Gastrocnemius medialis (tissue), 4 donors: ENCODE data around the gene UCN3. TPM values are rescaled to one million over a fixed set of nuclear protein-coding genes. Genes with fewer than 3 reads are reported as not detected.

ENCODE experiments used
- ATAC-seq, 2 donors: fragments of 150-250 bp; one replicate each; pipeline ENCODE4 v1.9.1; 2016
- DNase-seq, 2 donors: peaks; one replicate each; pipeline ENCODE4 v3.0.0-alpha.2; 2019
- H3K27ac ChIP-seq, 4 donors: fragments of 200-600 bp; sonication (generic); 1 replicate in 1 of 4; 2 replicates in 3 of 4; pipeline ENCODE4 v1.5.1; 2016 to 2018; ENCODE audit warnings: mild to moderate bottlenecking in 2 of 4, moderate library complexity in 1 of 4
- H3K27me3 ChIP-seq, 3 donors: fragments of 200-600 bp; sonication (generic) in 2 of 3; 1 replicate in 1 of 3; 2 replicates in 2 of 3; pipeline versions ENCODE4 v1.5.1 to v1.6.0; 2016 to 2019; ENCODE audit warnings: mild to moderate bottlenecking in 1 of 3, moderate library complexity in 1 of 3
- H3K36me3 ChIP-seq, 2 donors: fragments of 200-600 bp; sonication (generic) in 1 of 2; one replicate each; pipeline ENCODE4 v1.5.1; 2017 to 2018
- H3K4me1 ChIP-seq, 2 donors: fragments of 200-600 bp; sonication (generic) in 1 of 2; one replicate each; pipeline ENCODE4 v1.5.1; 2016 to 2017; ENCODE audit warnings: mild to moderate bottlenecking in 2 of 2
- H3K4me3 ChIP-seq, 4 donors: fragments of 200-600 bp; sonication (generic) in 3 of 4; 1 replicate in 1 of 4; 2 replicates in 3 of 4; pipeline ENCODE4 v1.5.1; 2016 to 2019; ENCODE audit warnings: mild to moderate bottlenecking in 2 of 4
- H3K9me3 ChIP-seq, 3 donors: fragments of 200-600 bp; sonication (generic) in 2 of 3; 1 replicate in 1 of 3; 2 replicates in 2 of 3; pipeline ENCODE4 v1.5.1; 2016 to 2019
- CTCF ChIP-seq, 5 experiments: fragments of 450-650 bp in 3 of 5; fragments of 200-600 bp in 2 of 5; sonication (generic) in 2 of 5; IDR thresholded peaks in 4 of 5; conservative IDR thresholded peaks in 1 of 5; 1 replicate in 4 of 5; 2 replicates in 1 of 5; pipeline ENCODE4 v1.5.1; 2016 to 2019; ENCODE audit warnings: antibody characterized with exemption in 5 of 5, mild to moderate bottlenecking in 3 of 5, moderate library complexity in 3 of 5
- POLR2A ChIP-seq, 2 donors: fragments of 450-650 bp; IDR thresholded peaks; one replicate each; pipeline ENCODE4 v1.6.1; 2017; ENCODE audit warnings: antibody characterized with exemption in 2 of 2, mild to moderate bottlenecking in 2 of 2, moderate library complexity in 2 of 2
- in situ Hi-C, 4 donors: fragments of 200-750 bp; cut with MboI; loops; one replicate each; pipeline versions ENCODE4 v1.15.0 to v1.8.0; 2017; ENCODE audit warnings: low sequenced_read_pairs in 4 of 4
- intact Hi-C: fragments of 100-400 bp; cut with DNase I; formaldehyde crosslinking; loops from one replicate; pipeline ENCODE4 v1.15.1; 2023; ENCODE audit warnings: low total_unique reads
- total RNA-seq, 4 donors: library from RNA; depleted of rRNA; stranded (reverse); fragments of >200 nt; gene quantifications; one replicate each; pipeline versions ENCODE4 v1.1.0 to v1.2.3, GENCODE V29; 2016

UCN3 gene
- total RNA-seq, 4 donors from 2014 or later: not detected

GRCh38 chr10:5390607-5391205, 25.9 kb downstream of the UCN3 start:
- no peaks in the 10 kb centered on the region for H3K27me3 ChIP-seq
- H3K27ac ChIP-seq: no peak overlapping the region
- intact Hi-C loops: no loop called here
- no peak for ATAC-seq
- H3K4me1 ChIP-seq: no peaks in the 10 kb centered on the region
- no peaks in the 10 kb centered on the region for H3K36me3 ChIP-seq
- in situ Hi-C loops: loop anchor here in 1 of 4 donors (25.0 kb wide), 1 partner anchor 553 kb away; the partner anchor contains the start of gene AKR1E2
- peaks cover 0 to 12% (median 0%) of the 10 kb centered on the region in 3 donors for H3K9me3 ChIP-seq
- DNase-seq: no peak
- no peak for TF ChIP-seq CTCF (IDR thresholded peaks at IDR 0.05 in 4 of 5, conservative IDR thresholded peaks at IDR 0.05 in 1 of 5)
- TF ChIP-seq POLR2A (IDR thresholded peaks at IDR 0.05): no peak
- no peak overlapping the region for H3K4me3 ChIP-seq

- TF ChIP-seq POLR2A (IDR thresholded peaks at IDR 0.05) (no peak), CTCF (IDR thresholded peaks at IDR 0.05 in 4 of 5, conservative IDR thresholded peaks at IDR 0.05 in 1 of 5) (no peak)
- no peaks in the 10 kb centered on the region for H3K36me3 ChIP-seq
- in situ Hi-C loops (loop anchor here in 1 of 4 donors (25.0 kb wide), 1 partner anchor 554 kb away; the partner anchor contains the start of gene AKR1E2), intact Hi-C loops (no loop called here)
- H3K4me1 ChIP-seq: no peaks in the 10 kb centered on the region
- no peak overlapping the region for H3K27ac ChIP-seq
- no peak overlapping the region for H3K4me3 ChIP-seq
- ATAC-seq: no peak
- H3K9me3 ChIP-seq: peaks cover 0 to 12% (median 0%) of the 10 kb centered on the region in 3 donors
- DNase-seq: no peak
- no peaks in the 10 kb centered on the region for H3K27me3 ChIP-seq
Measured at GRCh38 chr10:5391790-5392189, 27.0 kb downstream of the UCN3 start.

- peaks cover 0 to 12% (median 0%) of the 10 kb centered on the region in 3 donors for H3K9me3 ChIP-seq
- H3K4me3 ChIP-seq: no peak overlapping the region
- intact Hi-C loops: no loop called here
- ATAC-seq (no peak), DNase-seq (no peak)
- H3K4me1 ChIP-seq: no peaks in the 10 kb centered on the region
- in situ Hi-C loops: loop anchor here in 1 of 4 donors (25.0 kb wide), 1 partner anchor 556 kb away; the partner anchor contains the start of gene AKR1E2
- no peak overlapping the region for H3K27ac ChIP-seq
- no peaks in the 10 kb centered on the region for H3K36me3 ChIP-seq
- H3K27me3 ChIP-seq: no peaks in the 10 kb centered on the region
- TF ChIP-seq CTCF (IDR thresholded peaks at IDR 0.05 in 4 of 5, conservative IDR thresholded peaks at IDR 0.05 in 1 of 5): no peak
- no peak for TF ChIP-seq POLR2A (IDR thresholded peaks at IDR 0.05)
Measured at GRCh38 chr10:5393529-5393928, 28.8 kb downstream of the UCN3 start.

GRCh38 chr10:5395168-5395567, 30.4 kb downstream of the UCN3 start:
- ATAC-seq: no peak
- peaks cover 0 to 12% (median 0%) of the 10 kb centered on the region in 3 donors for H3K9me3 ChIP-seq
- in situ Hi-C loops: loop anchor here in 1 of 4 donors (25.0 kb wide), 1 partner anchor 558 kb away; the partner anchor contains the start of gene AKR1E2

More at GRCh38 chr10:5395168-5395567, 30.4 kb downstream of the UCN3 start:
- intact Hi-C loops: no loop called here
- Histone ChIP-seq H3K36me3 (no peaks in the 10 kb centered on the region), H3K4me1 (no peaks in the 10 kb centered on the region), H3K27me3 (no peaks in the 10 kb centered on the region), H3K27ac (no peak overlapping the region), H3K4me3 (no peak overlapping the region)
- no peak for DNase-seq
- TF ChIP-seq CTCF (IDR thresholded peaks at IDR 0.05 in 4 of 5, conservative IDR thresholded peaks at IDR 0.05 in 1 of 5) (no peak), POLR2A (IDR thresholded peaks at IDR 0.05) (no peak)
